Natural killer cell (primary cell): ENCODE measurements around the gene PLK5. TPM values are rescaled to one million over a fixed set of nuclear protein-coding genes. Genes with fewer than 3 reads are reported as not detected.

Source experiments
- ATAC-seq, 3 donors: fragments of 150-1000 bp in 2 of 3; fragments of 200-7000 bp in 1 of 3; cut with Tn5 transposase; 1 replicate in 1 of 3; 2 replicates in 2 of 3; pipeline ENCODE4 v1.10.0; 2021; ENCODE audit warnings: mild to moderate bottlenecking in 2 of 3, moderate library complexity in 2 of 3
- DNase-seq, 2 donors: peaks; one replicate each; pipeline versions ENCODE4 v3.0.0 to v3.0.0-alpha.2; 2013 to 2021; ENCODE audit warnings: mixed read lengths in 1 of 2
- H3K27ac ChIP-seq: one replicate; pipeline ENCODE4 v1.5.1; 2013; ENCODE audit warnings: mild to moderate bottlenecking, low read length
- H3K27me3 ChIP-seq: one replicate; pipeline ENCODE4 v1.6.1; 2013; ENCODE audit warnings: low read length; ENCODE audit not compliant: control insufficient read depth, insufficient read depth
- H3K36me3 ChIP-seq: one replicate; pipeline ENCODE4 v1.6.1; 2013; ENCODE audit warnings: low read length; ENCODE audit not compliant: control insufficient read depth, insufficient read depth
- H3K4me1 ChIP-seq: one replicate; pipeline ENCODE4 v1.6.1; 2013; ENCODE audit warnings: low read length; ENCODE audit not compliant: control insufficient read depth, insufficient read depth
- H3K4me3 ChIP-seq: one replicate; pipeline ENCODE4 v1.5.1; 2013; ENCODE audit warnings: low read length
- H3K9me3 ChIP-seq: one replicate; pipeline ENCODE4 v1.6.1; 2013; ENCODE audit warnings: low read length; ENCODE audit not compliant: control insufficient read depth, insufficient read depth
- H3K27ac Mint-ChIP-seq, 2 donors: one replicate each; pipeline ENCODE4 v1.8.0; 2022; ENCODE audit warnings: mild to moderate bottlenecking in 2 of 2, mixed read lengths in 2 of 2, moderate library complexity in 1 of 2
- H3K27me3 Mint-ChIP-seq, 2 donors: one replicate each; pipeline ENCODE4 v1.8.0; 2022; ENCODE audit warnings: low read depth in 2 of 2, mixed read lengths in 2 of 2
- H3K36me3 Mint-ChIP-seq: one replicate; pipeline ENCODE4 v1.8.0; 2022; ENCODE audit warnings: mixed read lengths
- H3K4me1 Mint-ChIP-seq, 2 donors: one replicate each; pipeline ENCODE4 v1.8.0; 2022; ENCODE audit warnings: mixed read lengths in 2 of 2
- H3K4me3 Mint-ChIP-seq: one replicate; pipeline ENCODE4 v1.8.0; 2022; ENCODE audit warnings: mild to moderate bottlenecking, moderate library complexity, mixed read lengths
- H3K9me3 Mint-ChIP-seq, 2 donors: one replicate each; pipeline ENCODE4 v1.8.0; 2022; ENCODE audit warnings: mixed read lengths in 2 of 2
- CTCF ChIP-seq: fragments of 200-600 bp; IDR thresholded peaks from one replicate; pipeline ENCODE4 v1.8.0; 2022; ENCODE audit warnings: antibody characterized with exemption
- WGBS: methylation state at CpG from one replicate; pipeline ENCODE4 v1.1.7; 2013; ENCODE audit warnings: missing lambda C conversion rate; ENCODE audit not compliant: insufficient coverage; 5-methylcytosine and 5-hydroxymethylcytosine counted together
- intact Hi-C: fragments of 100-400 bp; cut with micrococcal nuclease; formaldehyde crosslinking; loops from one replicate; pipeline ENCODE4 v1.14.2; 2022
- total RNA-seq, 4 donors: library from RNA; stranded (reverse); fragments of 120-200 nt in 1 of 4; gene quantifications; one replicate each; pipeline versions ENCODE4 v1.2.3 to v1.2.4, GENCODE V29; 2013 to 2022

PLK5 gene
- total RNA-seq, 3 donors from 2014 or later (not counting 1 experiment from before 2014, with no cell fraction given): not detected

- no peaks in the 10 kb centered on the region for H3K9me3 ChIP-seq
- H3K4me3 Mint-ChIP-seq: peak overlapping the region; percentile 47
- DNase-seq (peak in 1 of 2 donors; percentile 30), ATAC-seq (no peak)
- H3K36me3 Mint-ChIP-seq: no peaks in the 10 kb centered on the region
- peaks cover 10 to 13% of the 10 kb centered on the region in 2 donors for H3K27me3 Mint-ChIP-seq
- no peak overlapping the region for H3K27ac ChIP-seq
- H3K9me3 Mint-ChIP-seq: no peaks in the 10 kb centered on the region
- no peaks in the 10 kb centered on the region for H3K36me3 ChIP-seq
- H3K27me3 ChIP-seq: no peaks in the 10 kb centered on the region
- 2% methylated on average over 108 of the region's 108 CpGs for WGBS
- no peak overlapping the region for H3K4me3 ChIP-seq
- intact Hi-C loops: no loop called here
- no peak overlapping the region for H3K27ac Mint-ChIP-seq
- TF ChIP-seq CTCF: no peak
- H3K4me1 Mint-ChIP-seq: peaks cover 0 to 4% of the 10 kb centered on the region in 2 donors
- H3K4me1 ChIP-seq: peaks cover 14% of the 10 kb centered on the region
Observed at GRCh38 chr19:1567116-1567847, 43.4 kb downstream of the PLK5 start.

- Mint-ChIP-seq H3K27ac (no peak overlapping the region), H3K4me1 (peaks cover 0 to 4% of the 10 kb centered on the region in 2 donors), H3K36me3 (no peaks in the 10 kb centered on the region), H3K9me3 (no peaks in the 10 kb centered on the region), H3K4me3 (no peak overlapping the region), H3K27me3 (peaks cover 10 to 13% of the 10 kb centered on the region in 2 donors)
- Histone ChIP-seq H3K4me1 (peaks cover 14% of the 10 kb centered on the region), H3K27me3 (no peaks in the 10 kb centered on the region), H3K36me3 (no peaks in the 10 kb centered on the region), H3K9me3 (no peaks in the 10 kb centered on the region), H3K4me3 (no peak overlapping the region), H3K27ac (no peak overlapping the region)
- DNase-seq: peak in 1 of 2 donors; percentile 25
- TF ChIP-seq CTCF: no peak
- WGBS: under 1% methylated on average over 73 of the region's 73 CpGs
- intact Hi-C loops: no loop called here
- ATAC-seq: peak; percentile 42 to 61 (median 60)
Observed at GRCh38 chr19:1567848-1568227, 44.0 kb downstream of the PLK5 start.

GRCh38 chr19:1568320-1569019 is 44.6 kb downstream of the PLK5 start, which contains the start of gene MEX3D:
TSS of gene MEX3D (minus strand) at chr19:1568325. CDS start at chr19:1568058, 267 bp downstream.
- peaks cover 0 to 4% of the 10 kb centered on the region in 2 donors for H3K4me1 Mint-ChIP-seq
- peak; percentile 93 to 97 (median 94) for ATAC-seq

More at GRCh38 chr19:1568320-1569019, 44.6 kb downstream of the PLK5 start, which contains the start of gene MEX3D:
- intact Hi-C loops: no loop called here
- peaks cover 14% of the 10 kb centered on the region for H3K4me1 ChIP-seq
- H3K27me3 ChIP-seq: no peaks in the 10 kb centered on the region
- H3K27me3 Mint-ChIP-seq: peaks cover 10 to 13% of the 10 kb centered on the region in 2 donors
- no peaks in the 10 kb centered on the region for H3K9me3 ChIP-seq
- H3K36me3 Mint-ChIP-seq: no peaks in the 10 kb centered on the region
- no peak within 1 kb of the TSS for H3K4me3 ChIP-seq
- 7% methylated on average over 63 of the region's 63 CpGs for WGBS
- H3K4me3 Mint-ChIP-seq: peak within 1 kb of the TSS; percentile 58
- H3K27ac Mint-ChIP-seq: peak within 1 kb of the TSS in 1 of 2 donors; percentile 52
- H3K27ac ChIP-seq: no peak within 1 kb of the TSS
- no peaks in the 10 kb centered on the region for H3K9me3 Mint-ChIP-seq
- TF ChIP-seq CTCF: no peak
- H3K36me3 ChIP-seq: no peaks in the 10 kb centered on the region
- peak; percentile 78 to 91 for DNase-seq
